Breast epithelium (tissue), 4 donors: ENCODE data around the gene LZTS3. TPM values are rescaled to one million over a fixed set of nuclear protein-coding genes. Genes with fewer than 3 reads are reported as not detected.
"Not testable (repeated sequence)": the region's sequence is repeated elsewhere in the genome, so short reads cannot be mapped to it uniquely, and the experiment has no call there.

ENCODE experiments used
- DNase-seq, 2 donors: peaks; one replicate each; pipeline ENCODE4 v3.0.0-alpha.2; 2019; ENCODE audit warnings: low spot score in 2 of 2
- H3K27ac ChIP-seq, 2 donors: fragments of 200-600 bp; sonication (generic) in 1 of 2; one replicate each; pipeline ENCODE4 v1.5.1; 2016 to 2019; ENCODE audit warnings: mild to moderate bottlenecking in 1 of 2
- H3K27me3 ChIP-seq, 2 donors: fragments of 200-600 bp; sonication (generic) in 1 of 2; one replicate each; pipeline versions ENCODE4 v1.5.1 to v1.6.0; 2017 to 2019; ENCODE audit warnings: control low read depth in 1 of 2, mild to moderate bottlenecking in 1 of 2
- H3K36me3 ChIP-seq: fragments of 200-600 bp; one replicate; pipeline ENCODE4 v1.5.1; 2019
- H3K4me1 ChIP-seq, 2 donors: fragments of 200-600 bp; sonication (generic); one replicate each; pipeline ENCODE4 v1.5.1; 2016 to 2019; ENCODE audit warnings: control low read depth in 1 of 2
- H3K4me3 ChIP-seq, 3 donors: fragments of 200-600 bp; sonication (generic); 1 replicate in 2 of 3; 2 replicates in 1 of 3; pipeline ENCODE4 v1.5.1; 2016 to 2019; ENCODE audit warnings: mild to moderate bottlenecking in 3 of 3, moderate library complexity in 2 of 3
- H3K9me3 ChIP-seq, 2 donors: fragments of 200-600 bp; sonication (generic) in 1 of 2; one replicate each; pipeline ENCODE4 v1.5.1; 2016 to 2019; ENCODE audit warnings: control low read depth in 1 of 2
- POLR2A ChIP-seq: fragments of 450-650 bp; IDR thresholded peaks from one replicate; pipeline ENCODE4 v1.6.1; 2016; ENCODE audit warnings: antibody characterized with exemption, mild to moderate bottlenecking, moderate library complexity
- POLR2AphosphoS5 ChIP-seq, 3 donors: sonication (generic); formaldehyde crosslinking; IDR thresholded peaks; one replicate each; pipeline ENCODE4 v1.6.1; 2017; ENCODE audit warnings: antibody characterized with exemption in 3 of 3
- intact Hi-C: fragments of 100-400 bp; cut with DNase I; formaldehyde crosslinking; loops from one replicate; pipeline ENCODE4 v1.15.1; 2023; ENCODE audit warnings: low total_unique reads
- total RNA-seq, 3 donors: library from RNA; depleted of rRNA; stranded (reverse); fragments of >200 nt; gene quantifications; one replicate each; pipeline ENCODE4 v1.1.0, GENCODE V29; 2016
- TF ChIP-seq, protein P1 (sequence below), 3 donors: fragments of 450-650 bp; IDR thresholded peaks; one replicate each; pipeline ENCODE4 v1.5.1; 2016 to 2017; ENCODE audit warnings: antibody characterized with exemption in 3 of 3, mild to moderate bottlenecking in 3 of 3, moderate library complexity in 3 of 3

Gene LZTS3
- total RNA-seq: 10 to 100 TPM in 2 of 3 donors, 1 to 10 TPM in 1; 9.3 to 12.1 (median 11.3) TPM

DNA sequence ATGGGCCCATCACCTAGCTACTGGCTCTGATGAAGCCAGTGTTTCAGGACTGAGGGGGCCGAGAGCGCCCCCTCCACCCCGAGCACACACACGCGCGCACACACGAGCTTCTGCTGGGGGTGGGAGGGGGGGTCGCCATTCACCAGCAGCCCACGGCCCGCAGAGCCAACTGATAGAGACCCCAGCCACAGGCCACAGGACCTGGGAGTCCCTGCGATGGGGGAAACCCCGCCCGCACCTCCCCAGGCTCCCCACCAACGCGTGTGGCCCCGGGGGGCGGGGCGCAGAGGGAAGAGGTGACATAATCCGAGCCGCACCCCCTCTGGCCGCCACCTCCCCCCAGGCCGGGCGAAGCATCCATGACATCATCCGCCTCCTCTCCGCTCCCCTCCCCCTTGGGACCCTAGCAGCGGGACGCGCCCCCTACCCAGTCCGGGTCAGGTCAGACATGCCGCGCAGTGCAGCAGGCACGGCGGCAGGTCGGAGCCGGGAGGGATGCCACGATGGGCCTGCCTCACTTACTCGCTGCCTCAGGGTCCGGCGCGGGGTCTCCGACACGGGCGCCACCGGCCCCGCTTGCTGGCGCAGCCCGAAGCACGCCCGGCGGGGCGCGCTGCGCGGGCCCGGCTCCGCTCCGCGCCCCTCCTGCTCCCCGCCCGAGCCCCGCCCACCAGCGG lies at the start of gene LZTS3:
TSS of gene LZTS3 (minus strand) at position 617 of the 677 bp plus-strand sequence. CDS start 6,386 bp downstream, outside the sequence.
- intact Hi-C loops: no loop called here
- Histone ChIP-seq H3K4me1 (peaks cover 0 to 4% of the 10 kb centered on the region in 2 donors), H3K27me3 (no peaks in the 10 kb centered on the region), H3K36me3 (no peaks in the 10 kb centered on the region), H3K4me3 (peak within 1 kb of the TSS; percentile 78 to 83 (median 79)), H3K9me3 (no peaks in the 10 kb centered on the region), H3K27ac (peak within 1 kb of the TSS; percentile 75 to 85)
- peak; percentile 28 to 71 (median 59) for TF ChIP-seq POLR2AphosphoS5 (IDR thresholded peaks at IDR 0.05)
- TF ChIP-seq POLR2A: no peak
- TF ChIP-seq, protein P1, sequence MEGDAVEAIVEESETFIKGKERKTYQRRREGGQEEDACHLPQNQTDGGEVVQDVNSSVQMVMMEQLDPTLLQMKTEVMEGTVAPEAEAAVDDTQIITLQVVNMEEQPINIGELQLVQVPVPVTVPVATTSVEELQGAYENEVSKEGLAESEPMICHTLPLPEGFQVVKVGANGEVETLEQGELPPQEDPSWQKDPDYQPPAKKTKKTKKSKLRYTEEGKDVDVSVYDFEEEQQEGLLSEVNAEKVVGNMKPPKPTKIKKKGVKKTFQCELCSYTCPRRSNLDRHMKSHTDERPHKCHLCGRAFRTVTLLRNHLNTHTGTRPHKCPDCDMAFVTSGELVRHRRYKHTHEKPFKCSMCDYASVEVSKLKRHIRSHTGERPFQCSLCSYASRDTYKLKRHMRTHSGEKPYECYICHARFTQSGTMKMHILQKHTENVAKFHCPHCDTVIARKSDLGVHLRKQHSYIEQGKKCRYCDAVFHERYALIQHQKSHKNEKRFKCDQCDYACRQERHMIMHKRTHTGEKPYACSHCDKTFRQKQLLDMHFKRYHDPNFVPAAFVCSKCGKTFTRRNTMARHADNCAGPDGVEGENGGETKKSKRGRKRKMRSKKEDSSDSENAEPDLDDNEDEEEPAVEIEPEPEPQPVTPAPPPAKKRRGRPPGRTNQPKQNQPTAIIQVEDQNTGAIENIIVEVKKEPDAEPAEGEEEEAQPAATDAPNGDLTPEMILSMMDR (IDR thresholded peaks at IDR 0.05): no peak
- DNase-seq: peak; percentile 71 to 77

DNA sequence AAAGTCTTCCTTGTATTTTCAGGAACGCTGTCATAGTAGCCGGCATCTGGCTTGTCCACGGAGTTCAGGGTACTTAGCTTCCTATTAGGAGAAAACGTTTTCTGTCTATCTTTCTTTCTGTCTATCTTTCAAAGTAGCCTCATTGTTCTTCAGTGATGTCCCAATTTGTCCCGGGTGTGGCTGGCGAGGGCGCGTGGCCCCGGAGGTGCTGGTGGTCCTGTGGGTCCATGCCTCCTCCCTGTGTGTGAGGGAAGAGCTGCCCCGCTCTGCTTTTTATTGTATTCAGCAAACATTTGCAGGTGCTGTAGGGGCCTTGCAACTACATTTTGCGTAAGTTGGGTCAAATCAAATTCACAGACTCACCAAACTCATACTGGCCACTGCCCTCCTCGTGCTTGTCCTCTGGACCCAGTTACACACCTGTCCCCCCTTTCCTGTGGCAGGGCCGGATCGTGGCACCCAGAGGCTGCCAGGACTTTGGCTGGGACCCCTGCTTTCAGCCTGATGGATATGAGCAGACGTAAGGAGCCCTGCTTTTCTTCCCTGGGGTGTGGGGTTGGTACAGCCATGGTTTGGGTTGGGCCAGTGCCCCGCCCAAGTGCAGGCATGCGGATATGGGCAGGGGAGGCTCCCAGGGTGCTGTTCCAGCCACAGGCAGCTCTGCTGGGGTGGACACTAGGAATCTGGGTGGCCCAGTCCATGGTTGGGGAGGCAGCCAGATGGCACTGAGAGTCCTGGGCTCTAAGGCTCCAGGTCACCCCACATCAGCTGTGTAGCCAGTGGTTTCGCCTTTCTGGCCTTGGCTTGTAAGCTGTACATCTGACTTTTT lies 48.3 kb upstream of the LZTS3 start:
- Histone ChIP-seq H3K27ac (peak overlapping the region in 1 of 2 donors; percentile 31), H3K4me1 (peaks cover 0 to 4% of the 10 kb centered on the region in 2 donors), H3K36me3 (no peaks in the 10 kb centered on the region), H3K9me3 (no peaks in the 10 kb centered on the region), H3K27me3 (no peaks in the 10 kb centered on the region), H3K4me3 (no peak overlapping the region)
- intact Hi-C loops: no loop called here
- DNase-seq: no peak
- no peak for TF ChIP-seq POLR2A

DNA sequence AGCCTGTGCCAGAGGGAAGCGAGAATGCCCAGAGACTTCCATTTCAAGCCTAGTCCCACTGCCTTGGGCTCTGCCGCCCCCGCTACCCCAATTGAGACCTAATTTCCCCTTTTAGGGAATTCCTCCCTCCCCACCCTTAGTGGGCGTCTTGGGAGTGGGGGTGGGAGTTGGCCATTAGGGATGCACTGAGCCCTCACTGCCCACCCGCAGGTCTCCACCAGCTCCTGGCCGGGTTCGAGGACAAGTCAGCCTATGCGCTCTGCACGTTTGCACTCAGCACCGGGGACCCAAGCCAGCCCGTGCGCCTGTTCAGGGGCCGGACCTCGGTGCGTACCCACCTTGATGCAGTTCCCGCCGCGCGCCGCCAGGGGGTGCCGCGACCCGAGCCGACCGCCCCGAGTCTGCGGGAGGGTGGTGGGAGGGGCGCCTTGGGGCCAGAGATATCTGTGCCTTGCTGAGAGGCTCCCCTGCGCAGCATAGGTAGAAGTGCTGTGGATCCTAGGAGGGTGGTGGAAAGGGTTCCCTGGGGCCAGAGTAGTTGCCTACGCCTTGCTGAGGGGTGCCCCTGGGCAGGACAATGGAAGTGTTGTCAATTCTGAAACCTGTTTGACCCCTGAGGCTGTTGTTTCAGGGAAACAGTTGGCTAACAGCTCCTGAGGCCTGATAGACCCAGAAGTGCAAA lies 45.1 kb upstream of the LZTS3 start:
- peak; percentile 35 to 66 for DNase-seq
- H3K9me3 ChIP-seq: no peaks in the 10 kb centered on the region
- intact Hi-C loops: no loop called here
- peak overlapping the region; percentile 12 to 62 for H3K27ac ChIP-seq
- peak overlapping the region in 1 of 3 donors; percentile 45 for H3K4me3 ChIP-seq
- H3K4me1 ChIP-seq: peaks cover 0 to 4% of the 10 kb centered on the region in 2 donors
- H3K27me3 ChIP-seq: no peaks in the 10 kb centered on the region
- H3K36me3 ChIP-seq: no peaks in the 10 kb centered on the region
- TF ChIP-seq, protein P1 (IDR thresholded peaks at IDR 0.05): peak; percentile 86 to 90 (median 87)
- TF ChIP-seq POLR2A: no peak

DNA sequence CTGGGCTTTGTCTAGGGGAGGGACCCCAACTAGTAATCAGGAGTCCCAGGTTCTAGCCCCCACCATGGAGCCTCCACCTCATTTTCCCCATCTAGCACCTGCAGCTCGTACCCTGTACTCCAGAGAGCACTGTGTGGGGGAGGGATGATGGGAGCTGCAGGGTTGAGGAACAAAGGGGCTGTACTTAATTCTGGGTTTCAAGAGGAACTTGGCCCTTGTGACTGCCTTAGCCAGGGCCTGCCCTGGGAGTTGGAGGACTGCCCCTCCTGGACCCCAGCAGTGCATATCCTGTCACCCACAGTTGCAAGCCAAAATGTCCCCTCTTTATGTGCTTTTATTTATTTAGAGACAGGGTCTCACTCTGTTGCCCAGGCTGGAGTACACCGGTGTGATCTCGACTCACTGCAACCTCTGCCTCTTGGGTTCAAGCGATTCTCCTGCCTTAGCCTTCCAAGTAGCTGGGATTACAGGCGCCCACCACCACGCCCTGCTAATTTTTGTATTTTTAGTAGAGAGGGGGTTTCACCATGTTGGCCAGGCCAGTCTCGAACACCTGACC lies 42.1 kb upstream of the LZTS3 start:
- H3K4me3 ChIP-seq, DNase-seq, H3K4me1 ChIP-seq, intact Hi-C loops, H3K27me3 ChIP-seq, H3K27ac ChIP-seq, H3K36me3 ChIP-seq, H3K9me3 ChIP-seq: not testable (repeated sequence)

DNA sequence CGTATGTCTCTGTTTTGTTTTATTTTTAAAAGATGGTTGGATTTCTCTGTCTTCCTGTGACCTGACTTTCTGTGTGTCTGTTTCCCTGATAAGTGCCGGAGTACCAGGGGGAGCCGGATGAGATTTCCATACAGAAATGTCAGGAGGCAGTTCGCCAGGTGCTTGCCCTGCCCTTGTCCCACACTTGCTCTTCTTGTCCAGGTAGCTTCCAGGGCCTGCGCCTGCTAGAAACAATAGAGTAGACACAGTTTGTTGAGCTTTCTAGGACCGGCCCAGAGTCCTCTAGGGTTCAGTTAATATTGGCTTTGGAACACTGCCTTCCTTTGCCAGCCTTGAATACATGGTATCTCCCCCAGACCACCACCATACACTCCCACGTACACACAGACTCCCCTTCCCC lies 39.9 kb upstream of the LZTS3 start:
- no peak overlapping the region for H3K27ac ChIP-seq
- no peak for DNase-seq
- intact Hi-C loops: no loop called here
- no peaks in the 10 kb centered on the region for H3K27me3 ChIP-seq
- peaks cover 0 to 2% of the 10 kb centered on the region in 2 donors for H3K4me1 ChIP-seq
- no peak overlapping the region for H3K4me3 ChIP-seq
- H3K9me3 ChIP-seq: no peaks in the 10 kb centered on the region
- TF ChIP-seq, protein P1 (IDR thresholded peaks at IDR 0.05): no peak
- TF ChIP-seq POLR2AphosphoS5 (IDR thresholded peaks at IDR 0.05) (no peak), POLR2A (no peak)
- no peaks in the 10 kb centered on the region for H3K36me3 ChIP-seq
